ENCODE data around the gene PYGM. TPM values are rescaled to one million over a fixed set of nuclear protein-coding genes. Genes with fewer than 3 reads are reported as not detected.

Gene PYGM
- total and polyA plus RNA-seq, 12 donors: 1.4 to 10.1 (median 3.8) TPM

GRCh38 chr11:64799256-64799622 is 39.5 kb upstream of the PYGM start:
- Histone ChIP-seq H3K4me1 (replicated peaks in 1 of 2) (peaks cover 17 to 24% of the 10 kb centered on the region in 2 donors), H3K9me3 (replicated peaks in 1 of 3) (no peaks in the 10 kb centered on the region), H3K4me3 (no peak overlapping the region), H3K27ac (no peak overlapping the region), H3K36me3 (replicated peaks in 1 of 2) (peaks cover 0 to 7% of the 10 kb centered on the region in 2 donors), H3K27me3 (no peaks in the 10 kb centered on the region)
- intact Hi-C loops (cut with DNase I): no loop called here
- DNase-seq: no peak
- no peak for TF ChIP-seq POLR2A (IDR thresholded peaks at IDR 0.05)
- TF ChIP-seq CTCF (IDR thresholded peaks at IDR 0.05): no peak
- 79 to 87% (median 81%) methylated on average over 6 to 7 of the region's 7 CpGs for WGBS, 4 donors

GRCh38 chr11:64796757-64797541 is 37.2 kb upstream of the PYGM start:
- Histone ChIP-seq H3K9me3 (replicated peaks in 1 of 3) (no peaks in the 10 kb centered on the region), H3K4me3 (no peak overlapping the region), H3K36me3 (replicated peaks in 1 of 2) (peaks cover 0 to 7% of the 10 kb centered on the region in 2 donors), H3K4me1 (replicated peaks in 1 of 2) (peaks cover 2 to 11% of the 10 kb centered on the region in 2 donors), H3K27ac (no peak overlapping the region), H3K27me3 (no peaks in the 10 kb centered on the region)
- TF ChIP-seq POLR2A (IDR thresholded peaks at IDR 0.05) (no peak), CTCF (IDR thresholded peaks at IDR 0.05) (no peak)
- intact Hi-C loops (cut with DNase I): no loop called here
- 90 to 98% (median 95%) methylated on average over 3 to 19 of the region's 19 CpGs for WGBS, 4 donors
- no peak for DNase-seq

GRCh38 chr11:64796047-64796756 is 36.4 kb upstream of the PYGM start:
- peaks cover 0 to 7% of the 10 kb centered on the region in 2 donors for H3K36me3 ChIP-seq (replicated peaks in 1 of 2)
- H3K27me3 ChIP-seq: no peaks in the 10 kb centered on the region
- TF ChIP-seq CTCF (IDR thresholded peaks at IDR 0.05) (no peak), POLR2A (IDR thresholded peaks at IDR 0.05) (no peak)
- WGBS, 4 donors: 77 to 85% (median 81%) methylated on average over 13 to 19 of the region's 19 CpGs
- DNase-seq: no peak
- intact Hi-C loops (cut with DNase I): no loop called here
- no peak overlapping the region for H3K4me3 ChIP-seq
- no peaks in the 10 kb centered on the region for H3K9me3 ChIP-seq (replicated peaks in 1 of 3)
- H3K27ac ChIP-seq: no peak overlapping the region
- H3K4me1 ChIP-seq (replicated peaks in 1 of 2): peaks cover 0 to 6% of the 10 kb centered on the region in 2 donors

GRCh38 chr11:64794526-64794925 is 34.8 kb upstream of the PYGM start:
- WGBS, 4 donors: 95 to 97% (median 95%) methylated on average over 10 of the region's 10 CpGs
- Histone ChIP-seq H3K9me3 (replicated peaks in 1 of 3) (no peaks in the 10 kb centered on the region), H3K27me3 (no peaks in the 10 kb centered on the region), H3K27ac (no peak overlapping the region), H3K36me3 (replicated peaks in 1 of 2) (peaks cover 0 to 16% of the 10 kb centered on the region in 2 donors), H3K4me1 (replicated peaks in 1 of 2) (peaks cover 0 to 6% of the 10 kb centered on the region in 2 donors), H3K4me3 (no peak overlapping the region)
- peak in 1 of 7 donors; percentile 14 for DNase-seq
- TF ChIP-seq POLR2A (IDR thresholded peaks at IDR 0.05) (no peak), CTCF (IDR thresholded peaks at IDR 0.05) (no peak)
- intact Hi-C loops (cut with DNase I): no loop called here
